Uterus (tissue), 4 donors: ENCODE measurements around the gene EAF2. TPM values are rescaled to one million over a fixed set of nuclear protein-coding genes. Genes with fewer than 3 reads are reported as not detected.
A peak's percentile ranks its signal among the peaks of the same experiment; 100 is the strongest.

Experiments
- DNase-seq, 2 donors: peaks; one replicate each; pipeline ENCODE4 v3.0.0-alpha.2; 2019 to 2020
- H3K27ac ChIP-seq, 2 donors: fragments of 200-600 bp; sonication (generic); 1 replicate in 1 of 2; 2 replicates in 1 of 2; pipeline ENCODE4 v1.5.1; 2016 to 2018
- H3K27me3 ChIP-seq, 2 donors: fragments of 200-600 bp; sonication (generic); one replicate each; pipeline ENCODE4 v1.5.1; 2018 to 2019; ENCODE audit warnings: control low read depth in 1 of 2
- H3K36me3 ChIP-seq, 2 donors: fragments of 200-600 bp; sonication (generic); one replicate each; pipeline ENCODE4 v1.5.1; 2019; ENCODE audit warnings: control low read depth in 1 of 2
- H3K4me1 ChIP-seq, 2 donors: fragments of 200-600 bp; sonication (generic); one replicate each; pipeline ENCODE4 v1.5.1; 2018 to 2019; ENCODE audit warnings: control low read depth in 1 of 2
- H3K4me3 ChIP-seq, 2 donors: fragments of 200-600 bp; sonication (generic); 1 replicate in 1 of 2; 2 replicates in 1 of 2; pipeline ENCODE4 v1.5.1; 2018 to 2019; ENCODE audit warnings: mild to moderate bottlenecking in 1 of 2
- H3K9me3 ChIP-seq, 2 donors: fragments of 200-600 bp; sonication (generic); one replicate each; pipeline ENCODE4 v1.5.1; 2019; ENCODE audit warnings: control low read depth in 1 of 2
- CTCF ChIP-seq, 4 experiments: fragments of 200-600 bp in 2 of 4; fragments of 450-650 bp in 2 of 4; sonication (generic) in 2 of 4; IDR thresholded peaks; one replicate each; pipeline ENCODE4 v1.5.1; 2016 to 2019; ENCODE audit warnings: antibody characterized with exemption in 4 of 4, mild to moderate bottlenecking in 2 of 4, moderate library complexity in 1 of 4
- POLR2A ChIP-seq, 2 donors: fragments of 450-650 bp; IDR thresholded peaks; one replicate each; pipeline ENCODE4 v1.6.1; 2016; ENCODE audit warnings: antibody characterized with exemption in 2 of 2, mild to moderate bottlenecking in 1 of 2, moderate library complexity in 1 of 2
- intact Hi-C: fragments of 100-400 bp; cut with DNase I; formaldehyde crosslinking; loops from one replicate; pipeline ENCODE4 v1.15.1; 2023; ENCODE audit warnings: low total_unique reads
- total RNA-seq, 4 donors: library from RNA; depleted of rRNA in 3 of 4; stranded (reverse); fragments of >200 nt in 3 of 4; gene quantifications; one replicate each; pipeline versions ENCODE4 v1.1.0 to v1.2.4, GENCODE V29; 2014 to 2023
- donor health status: DM: yes; HTN: yes; CAD: no.

EAF2 gene
- total RNA-seq, result 10 to 100 TPM in 2 of 4 donors, 1 to 10 TPM in 1, under 1 TPM in 1; 0.88 to 21.8 (median 6.9) TPM

- H3K27me3 ChIP-seq, result no peaks in the 10 kb centered on the region
- H3K4me1 ChIP-seq, result peaks cover 0 to 6% of the 10 kb centered on the region in 2 donors
- DNase-seq, result peak; percentile 93 to 96
- H3K27ac ChIP-seq, result peak within 1 kb of the TSS; percentile 86 to 88
- no peaks in the 10 kb centered on the region for H3K9me3 ChIP-seq
- intact Hi-C loops, result no loop called here
- peak within 1 kb of the TSS; percentile 78 to 86 for H3K4me3 ChIP-seq
- no peaks in the 10 kb centered on the region for H3K36me3 ChIP-seq
- TF ChIP-seq POLR2A (IDR thresholded peaks at IDR 0.05), result peak; percentile 75 to 98
- peak in 2 of 4 experiments; percentile 7 to 10 for TF ChIP-seq CTCF (IDR thresholded peaks at IDR 0.05)
Observed at GRCh38 chr3:121834671-121835464, at the start of gene EAF2, which contains the start of gene IQCB1. Gene EAF2 (plus strand): TSS chr3:121835209. CDS start chr3:121835286, 77 bp downstream. Gene IQCB1 (minus strand): TSS chr3:121835060. CDS start chr3:121828960, 6,100 bp downstream.

- H3K27ac ChIP-seq, result no peak overlapping the region
- H3K36me3 ChIP-seq, result no peaks in the 10 kb centered on the region
- DNase-seq, result no peak
- no peaks in the 10 kb centered on the region for H3K4me1 ChIP-seq
- H3K9me3 ChIP-seq, result no peaks in the 10 kb centered on the region
- H3K4me3 ChIP-seq, result no peak overlapping the region
- intact Hi-C loops, result no loop called here
- no peak for TF ChIP-seq CTCF (IDR thresholded peaks at IDR 0.05)
- H3K27me3 ChIP-seq, result no peaks in the 10 kb centered on the region
Observed at GRCh38 chr3:121786485-121786884, 48.5 kb upstream of the EAF2 start.

- TF ChIP-seq POLR2A (IDR thresholded peaks at IDR 0.05) (no peak), CTCF (IDR thresholded peaks at IDR 0.05) (no peak)
- Histone ChIP-seq H3K27ac (no peak overlapping the region), H3K4me1 (no peaks in the 10 kb centered on the region), H3K9me3 (no peaks in the 10 kb centered on the region), H3K36me3 (no peaks in the 10 kb centered on the region), H3K27me3 (no peaks in the 10 kb centered on the region), H3K4me3 (no peak overlapping the region)
- intact Hi-C loops, result no loop called here
- no peak for DNase-seq
Observed at GRCh38 chr3:121793078-121793477, 41.9 kb upstream of the EAF2 start.

- no peaks in the 10 kb centered on the region for H3K4me1 ChIP-seq
- H3K27ac ChIP-seq, result no peak overlapping the region
- H3K4me3 ChIP-seq, result no peak overlapping the region
- no peaks in the 10 kb centered on the region for H3K9me3 ChIP-seq
- no peaks in the 10 kb centered on the region for H3K27me3 ChIP-seq
- DNase-seq, result no peak
- intact Hi-C loops, result no loop called here
- no peaks in the 10 kb centered on the region for H3K36me3 ChIP-seq
- no peak for TF ChIP-seq CTCF (IDR thresholded peaks at IDR 0.05)
- TF ChIP-seq POLR2A (IDR thresholded peaks at IDR 0.05), result no peak
Observed at GRCh38 chr3:121794264-121794983, 40.6 kb upstream of the EAF2 start.

- Histone ChIP-seq H3K36me3 (no peaks in the 10 kb centered on the region), H3K4me3 (no peak overlapping the region), H3K27ac (no peak overlapping the region), H3K27me3 (no peaks in the 10 kb centered on the region), H3K4me1 (no peaks in the 10 kb centered on the region), H3K9me3 (no peaks in the 10 kb centered on the region)
- no peak for DNase-seq
- TF ChIP-seq CTCF (IDR thresholded peaks at IDR 0.05), result no peak
- intact Hi-C loops, result no loop called here
Observed at GRCh38 chr3:121796970-121797369, 38.0 kb upstream of the EAF2 start.
